ENCODE measurements around the gene SLX4IP.
"Not testable (repeated sequence)": the region's sequence is repeated elsewhere in the genome, so short reads cannot be mapped to it uniquely, and the experiment has no call there.

Gene SLX4IP

DNA sequence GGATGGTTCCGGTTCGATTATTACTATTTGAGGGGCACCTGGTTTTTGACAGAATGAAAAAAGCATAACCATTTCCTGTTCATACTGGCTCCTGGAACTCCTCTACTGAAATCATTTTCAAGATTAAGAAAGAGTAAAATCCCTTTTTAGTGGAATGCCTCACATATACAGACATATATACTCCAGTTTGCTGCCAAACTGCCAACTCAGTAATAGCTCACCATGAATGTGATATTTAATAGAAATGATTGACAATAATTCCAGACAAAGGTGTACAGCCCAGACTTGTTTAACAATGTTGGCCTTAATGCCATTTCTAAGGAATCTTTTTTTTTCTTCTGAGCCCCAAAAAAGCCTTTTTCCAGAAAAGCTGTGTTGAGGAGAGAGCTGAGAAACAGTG is 145.6 kb downstream of the SLX4IP start:
- no peak for DNase-seq

DNA sequence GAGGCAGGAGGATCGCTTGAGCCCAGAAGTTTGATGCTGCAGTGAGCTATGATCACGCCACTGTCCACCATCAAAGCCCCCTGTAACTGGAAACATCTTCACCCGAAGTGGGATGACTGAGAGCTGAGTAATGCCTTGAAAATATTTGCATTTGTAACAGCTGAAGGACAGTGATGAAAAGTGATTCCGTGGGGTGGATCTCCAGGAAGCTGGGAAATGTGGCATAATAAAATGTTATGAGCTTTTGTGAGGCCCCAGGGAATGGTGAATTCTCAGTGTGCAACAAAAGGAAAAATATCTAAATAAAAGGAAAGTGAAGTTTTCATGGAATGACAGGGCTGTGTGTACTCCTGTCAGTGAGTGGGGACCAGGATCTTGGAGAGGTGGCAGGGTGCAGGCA is 146.7 kb downstream of the SLX4IP start:
- DNase-seq: no peak

DNA sequence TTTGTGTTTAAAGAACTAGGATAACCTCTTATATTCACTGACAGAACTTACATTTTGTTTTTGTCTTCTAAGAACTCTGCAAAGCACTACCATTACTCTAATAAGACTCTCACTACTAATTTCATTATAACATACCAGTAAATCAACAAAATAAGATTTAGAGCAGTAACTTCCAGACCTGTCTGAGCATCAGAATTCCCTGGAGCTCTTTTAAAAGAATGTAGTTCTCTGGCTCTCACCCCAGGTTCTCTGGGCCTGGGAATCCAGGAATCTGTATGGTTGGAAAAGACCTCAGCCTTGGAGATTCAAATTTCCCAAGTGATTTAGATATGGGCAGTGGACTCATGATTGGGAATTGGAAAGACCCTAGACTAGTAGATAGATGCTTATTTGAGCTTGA is 149.3 kb downstream of the SLX4IP start:
- DNase-seq: no peak

DNA sequence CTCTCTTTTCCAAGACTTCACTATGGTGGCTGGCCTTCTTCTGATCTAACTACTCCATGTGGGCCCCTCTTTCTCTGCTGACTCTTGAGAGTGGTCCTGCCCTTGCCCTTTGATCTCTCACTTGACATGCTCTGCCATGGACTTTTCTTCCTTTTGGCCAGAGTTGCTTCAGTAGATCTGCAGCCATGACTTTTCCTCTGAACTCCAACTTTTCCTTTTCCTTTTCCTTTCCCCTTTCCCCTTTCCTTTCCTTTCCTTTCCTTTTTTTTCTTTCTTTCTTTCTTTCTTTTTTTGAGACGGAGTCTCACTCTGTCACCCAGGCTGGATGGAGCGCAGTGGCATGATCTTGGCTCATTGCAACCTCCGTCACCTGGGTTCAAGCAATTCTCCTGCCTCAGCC is 150.2 kb downstream of the SLX4IP start:
- DNase-seq: no peak

DNA sequence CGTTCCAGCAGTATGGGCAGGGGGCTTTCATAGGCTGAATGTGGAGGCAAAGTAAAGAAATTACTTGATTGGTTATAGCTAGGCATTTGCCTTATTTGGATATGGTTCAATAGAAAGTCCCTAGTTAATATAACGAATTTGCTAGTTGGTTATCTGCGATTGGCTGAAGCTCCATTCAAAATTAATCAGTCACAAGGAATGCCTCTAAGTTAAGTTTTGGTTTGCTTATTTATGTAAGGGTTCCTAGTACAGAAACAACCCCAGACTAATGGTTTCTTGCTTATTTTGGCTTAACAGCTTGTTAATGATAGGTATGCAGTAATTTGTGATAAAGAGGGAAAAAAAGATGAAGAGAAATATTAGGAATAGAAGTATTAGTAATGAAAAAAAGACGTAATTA is 151.2 kb downstream of the SLX4IP start:
- no peak for DNase-seq

DNA sequence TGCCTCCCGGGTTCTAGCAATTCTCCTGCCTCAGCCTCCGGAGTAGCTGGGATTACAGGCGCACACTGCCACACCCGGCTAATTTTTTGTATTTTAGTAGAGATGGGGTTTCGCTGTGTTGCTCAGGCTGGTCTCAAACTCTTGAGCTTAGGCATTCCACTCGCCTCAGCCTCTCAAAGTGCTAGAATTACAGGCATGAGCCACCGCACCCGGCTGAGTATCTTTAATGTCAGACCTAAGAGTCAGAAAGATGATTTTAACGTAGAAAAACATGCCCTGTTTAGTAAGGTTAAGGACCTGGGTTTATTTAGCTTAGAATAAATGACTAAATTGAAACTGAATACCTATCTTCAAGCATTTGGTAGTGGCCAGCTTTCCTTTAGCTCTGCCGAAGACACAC is 155.3 kb downstream of the SLX4IP start:
- not testable (repeated sequence) for DNase-seq

DNA sequence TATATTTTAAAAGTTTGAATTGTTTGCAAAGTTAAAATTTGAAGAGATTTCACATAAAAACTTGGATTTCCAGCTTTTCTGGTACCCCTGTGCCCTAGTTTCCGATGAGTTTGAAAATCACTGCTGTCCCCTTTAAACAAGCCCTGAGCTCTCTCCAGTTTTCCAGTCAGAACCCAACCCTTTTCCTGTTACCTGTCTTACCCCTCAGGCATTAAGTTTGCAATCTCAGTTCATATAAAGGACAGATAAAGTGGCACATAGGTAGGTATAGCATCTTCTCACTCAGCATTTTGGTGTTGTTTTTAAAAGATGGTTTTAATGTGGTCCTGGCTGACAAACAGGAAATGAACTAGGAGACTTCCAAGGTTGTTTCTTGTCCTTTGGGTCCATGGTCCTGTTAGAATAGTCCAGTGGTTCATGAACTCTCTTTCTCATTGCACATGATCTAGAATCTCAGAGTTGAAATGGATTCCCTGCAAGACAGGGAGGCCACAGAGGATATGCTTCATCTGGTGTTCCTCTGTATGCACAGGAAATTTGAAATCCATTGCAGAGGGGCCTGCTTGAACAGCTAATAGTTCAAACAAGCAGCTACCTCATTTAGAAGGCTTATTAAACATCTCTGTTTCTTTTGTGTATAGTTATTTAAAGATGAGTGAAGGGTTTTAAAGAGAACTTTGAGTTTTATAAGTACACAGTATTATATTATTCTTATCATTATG is 156.0 kb downstream of the SLX4IP start:
- no peak for DNase-seq

DNA sequence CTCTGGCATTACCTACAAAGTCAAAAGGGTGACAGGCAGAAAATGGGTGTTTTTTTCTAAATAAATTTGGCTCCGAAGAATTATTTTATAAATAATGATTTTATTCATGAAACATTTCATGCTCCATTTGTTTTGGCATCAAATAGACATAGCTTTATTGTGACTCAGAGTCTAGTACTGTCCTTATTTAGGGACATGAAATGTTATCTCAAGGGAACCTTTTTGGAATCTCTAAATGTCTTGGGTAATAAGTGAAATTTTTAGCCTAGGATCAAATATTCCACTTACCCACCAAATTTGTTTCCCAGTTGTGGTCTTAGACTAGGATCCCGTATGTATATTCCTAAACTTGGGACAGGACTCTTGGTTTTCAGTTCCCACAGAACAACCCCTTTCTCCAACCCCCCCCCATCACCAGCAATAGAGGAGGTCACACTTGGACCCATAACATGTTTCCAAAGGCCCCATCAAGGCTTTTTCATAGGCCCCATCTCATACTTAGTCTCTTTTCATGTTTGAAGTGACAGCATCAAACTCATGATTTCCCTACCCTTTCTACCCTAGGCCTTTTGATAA is 156.9 kb downstream of the SLX4IP start:
- no peak for DNase-seq

DNA sequence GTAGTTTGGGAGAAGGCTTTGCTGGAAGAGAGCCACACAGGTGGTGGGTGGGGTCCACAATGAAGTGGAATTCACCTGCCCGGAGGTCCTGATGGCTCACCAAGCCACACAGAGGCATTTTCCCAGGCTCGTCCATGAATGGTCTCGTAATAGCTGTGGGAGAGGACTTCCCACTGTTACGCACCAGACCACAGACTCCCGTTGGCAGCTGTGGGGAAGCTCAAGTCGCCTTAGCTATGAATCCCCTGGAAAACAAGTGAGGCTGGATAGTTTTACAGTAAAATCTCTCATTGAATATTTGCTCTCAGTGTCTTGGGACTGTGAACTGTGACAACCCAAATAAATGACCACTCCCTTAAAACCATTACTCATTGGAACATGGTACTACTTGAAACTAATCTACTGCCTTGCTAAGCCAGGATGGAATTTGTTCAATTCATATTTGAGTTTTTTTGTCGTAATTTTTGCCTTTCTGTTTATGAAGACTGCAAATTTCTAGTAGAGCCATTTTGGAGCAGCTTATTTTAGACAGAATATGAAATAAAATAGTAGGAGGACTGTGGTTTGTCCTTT is 159.3 kb downstream of the SLX4IP start:
- no peak for DNase-seq

DNA sequence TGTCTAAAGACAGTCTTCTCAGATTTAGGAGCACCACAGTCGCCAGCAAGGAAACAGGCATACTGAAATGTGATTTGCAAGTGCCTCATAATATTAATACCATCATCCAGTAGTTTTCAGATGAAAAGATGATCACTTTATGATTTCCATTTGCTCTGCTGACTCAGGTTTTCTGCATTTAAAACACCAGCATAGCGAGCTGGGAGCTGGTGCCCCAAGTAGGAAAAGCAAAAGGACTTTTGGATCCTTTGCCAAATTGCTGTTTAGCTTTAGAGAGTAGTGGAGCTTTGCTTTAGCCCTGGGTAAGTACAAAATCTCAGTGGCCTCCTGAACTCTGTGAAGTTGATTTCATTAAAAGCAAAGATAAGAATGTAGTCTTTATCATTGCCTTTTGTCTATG is 160.2 kb downstream of the SLX4IP start:
- no peak for DNase-seq

DNA sequence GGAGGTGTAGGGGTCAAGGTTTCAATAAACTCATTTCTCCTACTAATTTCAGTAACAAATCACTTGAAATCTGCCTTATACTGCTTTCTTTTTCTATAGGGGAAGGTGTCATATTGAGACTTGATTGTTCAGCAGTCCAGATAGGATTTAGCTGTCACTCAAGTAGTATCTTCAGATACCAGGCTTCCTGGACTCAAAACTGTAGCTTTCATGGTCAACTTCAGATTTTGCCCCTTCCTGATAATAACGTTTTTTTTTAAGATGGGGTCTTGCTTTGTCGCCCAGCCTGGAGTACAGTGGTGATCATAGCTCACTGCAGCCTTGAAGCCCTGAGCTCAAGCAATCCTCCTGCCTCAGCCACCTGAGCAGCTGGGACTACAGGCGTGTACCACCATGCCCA is 160.9 kb downstream of the SLX4IP start:
- no peak for DNase-seq

DNA sequence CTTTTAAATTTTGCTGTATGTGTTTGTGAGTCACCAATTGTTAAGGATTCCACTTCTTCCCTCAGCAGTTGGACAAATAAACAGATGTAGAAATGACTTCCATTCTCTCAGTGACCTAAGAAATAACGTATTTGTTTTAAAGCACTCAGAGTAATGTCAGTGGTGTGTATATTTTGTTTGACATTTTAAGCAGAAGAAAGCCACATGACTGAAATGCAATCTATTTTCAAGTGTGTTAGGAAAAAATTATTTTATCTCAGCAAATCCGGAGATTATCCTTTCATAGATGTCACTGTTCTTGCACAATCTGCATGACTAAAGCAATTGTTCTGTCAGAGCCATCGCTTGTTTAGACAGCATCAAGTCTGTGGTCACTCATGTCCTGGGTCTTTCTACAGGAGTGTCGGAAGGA is 161.6 kb downstream of the SLX4IP start:
- no peak for DNase-seq

DNA sequence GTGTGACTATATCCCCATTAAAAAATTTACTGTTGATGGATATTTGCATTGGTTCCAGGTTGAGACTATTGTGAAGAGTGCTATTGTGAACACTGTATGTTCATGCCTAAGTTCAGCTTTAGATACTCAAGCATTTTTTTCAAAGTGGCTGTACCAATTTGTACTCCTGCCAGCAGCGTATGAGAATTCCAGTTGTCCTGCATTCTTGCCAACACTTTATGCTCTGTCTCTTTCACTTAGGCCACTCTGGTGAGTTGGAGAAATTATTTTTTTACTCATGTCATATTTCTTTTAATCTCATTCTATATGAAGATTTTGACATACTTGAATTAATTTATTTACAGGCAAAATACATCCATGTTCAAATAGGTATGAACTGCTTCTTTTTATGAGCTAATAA is 162.5 kb downstream of the SLX4IP start:
- no peak for DNase-seq

DNA sequence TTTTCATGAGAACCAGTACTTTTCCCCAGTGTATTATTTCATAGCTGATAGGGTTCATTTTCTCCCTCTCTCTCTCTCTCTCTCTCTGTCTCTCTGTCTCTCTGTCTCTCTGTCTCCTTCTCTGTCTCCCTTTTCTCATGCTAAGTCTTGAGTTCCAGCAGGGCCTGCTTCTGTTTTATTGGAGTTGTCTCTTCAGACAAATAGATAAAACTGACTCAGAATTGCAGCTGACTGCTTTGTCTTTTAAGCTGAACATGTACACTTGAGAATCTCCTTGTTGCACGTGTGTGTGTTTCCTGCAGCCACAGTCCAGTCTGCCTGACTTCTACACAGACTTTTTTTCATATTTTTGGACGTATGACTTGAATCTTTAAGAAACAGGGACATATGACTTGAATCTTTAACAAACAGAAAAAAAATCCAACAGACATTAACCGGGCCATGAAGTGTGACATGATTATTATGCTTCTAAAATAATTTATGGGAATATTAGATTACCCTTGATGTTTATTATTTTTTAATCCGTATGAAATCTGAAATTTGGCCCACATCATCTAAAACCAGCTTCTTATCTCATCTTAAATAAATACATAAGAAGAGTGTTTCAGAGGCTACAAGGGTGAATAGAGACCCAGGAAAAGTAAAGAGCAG is 167.2 kb downstream of the SLX4IP start:
- DNase-seq: no peak

DNA sequence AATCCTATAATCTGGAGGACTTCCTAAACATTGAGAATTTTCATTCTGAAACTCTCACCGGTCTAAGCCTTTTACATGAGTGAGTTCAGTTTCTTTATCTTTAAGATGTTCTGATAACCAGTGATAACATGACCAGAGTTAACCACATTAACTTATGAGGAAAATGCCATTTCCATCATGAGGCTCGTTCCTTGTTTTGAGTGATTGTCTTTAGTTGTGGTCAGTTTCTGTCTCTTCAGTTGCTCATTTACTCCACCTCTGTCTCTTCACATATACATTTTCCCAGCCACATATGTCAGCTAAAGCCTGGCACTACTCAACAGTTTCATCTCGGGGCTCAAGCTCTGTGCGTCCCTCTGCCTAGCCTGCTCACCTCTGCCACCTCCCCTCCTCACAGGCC is 168.3 kb downstream of the SLX4IP start:
- DNase-seq: no peak

DNA sequence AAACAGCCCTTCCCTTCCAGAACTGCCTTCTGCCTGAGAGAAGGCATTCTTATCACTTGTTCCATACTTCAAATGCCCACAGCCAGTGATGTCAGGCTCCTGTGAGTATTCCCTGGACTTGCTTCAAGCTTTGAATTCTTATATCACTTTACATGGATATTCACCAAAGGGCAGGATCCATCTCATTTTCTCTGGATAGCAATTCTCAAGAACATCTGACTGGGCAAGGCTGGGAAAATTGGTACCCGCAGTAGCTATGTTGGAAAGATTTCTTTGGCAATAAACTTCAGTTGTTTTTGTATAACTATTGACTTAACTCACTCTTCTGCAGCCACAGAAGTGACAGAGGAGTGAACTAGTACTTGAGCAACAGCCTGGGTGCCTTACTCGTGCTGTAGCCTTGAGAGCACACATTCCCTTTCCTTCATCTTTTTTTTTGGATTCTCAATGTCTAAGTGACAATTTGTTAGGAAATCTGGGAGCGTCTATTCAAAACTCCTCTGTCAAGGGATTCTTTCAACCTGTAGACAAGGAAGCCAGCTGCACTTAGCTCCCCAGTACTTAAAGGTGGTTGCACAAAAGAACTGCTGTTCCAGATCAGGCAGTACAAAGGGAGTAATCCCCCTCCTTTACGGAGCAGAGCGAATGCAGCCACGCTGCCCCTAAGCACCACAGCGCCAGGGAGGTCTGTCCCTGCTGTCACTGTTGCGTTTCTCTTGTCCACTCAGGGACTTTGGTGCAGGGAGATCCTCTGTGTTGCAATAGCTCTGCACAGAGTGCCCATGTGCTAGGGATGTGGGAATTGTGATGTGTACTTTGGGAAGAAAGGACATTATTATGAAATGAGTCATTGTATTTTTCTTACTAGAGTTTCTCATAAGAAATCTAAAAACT is 169.1 kb downstream of the SLX4IP start:
- no peak for DNase-seq

DNA sequence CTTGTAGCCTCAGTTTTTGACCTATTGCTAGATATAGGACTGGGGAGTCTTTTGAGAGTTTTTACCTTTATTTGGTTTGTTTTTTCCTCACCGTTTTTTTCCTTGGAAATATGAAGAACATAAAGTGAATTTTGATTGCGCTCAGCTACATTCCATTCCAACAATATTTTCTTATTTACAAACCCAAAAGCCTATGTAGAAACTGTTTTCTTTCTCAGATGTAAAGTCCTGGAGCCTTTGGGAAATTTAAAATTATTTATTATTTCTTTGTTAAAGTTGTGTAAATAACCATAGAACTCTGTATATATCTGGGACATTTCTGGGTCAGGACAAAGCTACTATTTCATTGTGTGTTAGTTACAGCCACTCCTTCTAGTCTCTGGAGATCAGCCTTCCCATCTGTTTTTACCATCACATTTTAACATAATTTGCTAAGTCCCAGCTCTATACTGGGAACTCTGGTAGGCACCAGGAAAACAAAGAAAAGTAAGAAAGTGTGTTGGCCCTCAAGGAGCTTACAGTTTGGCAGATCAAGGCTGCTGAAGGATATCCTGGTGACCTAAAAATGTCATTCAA is 169.8 kb downstream of the SLX4IP start:
- DNase-seq: no peak

DNA sequence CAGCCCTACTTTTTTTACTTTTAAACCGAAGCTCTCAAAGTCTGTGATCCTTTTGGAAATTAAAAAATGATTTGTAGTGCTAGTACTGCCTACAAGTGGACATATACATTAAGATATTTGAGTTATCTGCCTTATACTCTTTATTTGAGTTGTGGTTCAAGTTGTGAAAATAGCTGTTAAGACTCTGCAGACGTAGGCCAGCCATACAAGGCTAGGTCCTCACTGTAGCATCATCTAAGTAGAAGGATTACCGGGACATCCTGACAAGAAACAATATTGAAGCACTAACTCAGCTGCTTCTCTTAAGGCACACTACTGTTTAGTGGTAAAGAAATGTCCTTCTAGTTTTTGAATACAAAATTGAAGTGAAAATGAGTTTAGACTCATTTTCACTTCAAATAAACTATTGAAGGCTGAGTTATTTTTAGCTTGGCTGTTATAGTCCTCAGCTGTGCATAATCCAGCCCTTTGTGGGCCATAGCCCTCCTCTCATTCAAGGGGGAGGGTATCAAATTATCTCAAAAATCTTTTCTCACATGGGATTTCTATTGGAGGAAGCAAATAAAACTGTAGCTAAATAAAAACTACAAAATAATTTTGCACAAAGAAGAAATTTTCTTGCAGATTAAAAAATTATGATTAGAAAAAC is 170.6 kb downstream of the SLX4IP start:
- DNase-seq: no peak

DNA sequence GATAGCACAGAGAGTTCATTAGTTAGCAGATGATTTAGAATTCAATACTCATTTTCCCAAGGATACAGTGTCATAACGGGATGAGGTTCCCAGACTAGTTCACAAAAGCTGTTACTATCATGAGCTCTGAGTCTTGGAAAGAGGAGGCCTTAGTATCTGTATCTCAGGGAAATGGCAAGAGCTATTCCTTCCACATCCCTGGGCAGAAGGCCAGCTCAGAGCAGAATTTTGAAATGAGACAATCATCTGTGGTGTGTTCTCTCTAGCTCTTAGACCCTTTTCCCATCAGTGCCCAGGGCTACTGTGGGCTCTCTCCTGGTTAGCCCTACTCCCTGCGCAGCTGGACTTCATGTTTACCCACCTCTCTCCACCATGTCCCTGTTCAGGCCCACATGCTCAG is 174.2 kb downstream of the SLX4IP start:
- no peak for DNase-seq

DNA sequence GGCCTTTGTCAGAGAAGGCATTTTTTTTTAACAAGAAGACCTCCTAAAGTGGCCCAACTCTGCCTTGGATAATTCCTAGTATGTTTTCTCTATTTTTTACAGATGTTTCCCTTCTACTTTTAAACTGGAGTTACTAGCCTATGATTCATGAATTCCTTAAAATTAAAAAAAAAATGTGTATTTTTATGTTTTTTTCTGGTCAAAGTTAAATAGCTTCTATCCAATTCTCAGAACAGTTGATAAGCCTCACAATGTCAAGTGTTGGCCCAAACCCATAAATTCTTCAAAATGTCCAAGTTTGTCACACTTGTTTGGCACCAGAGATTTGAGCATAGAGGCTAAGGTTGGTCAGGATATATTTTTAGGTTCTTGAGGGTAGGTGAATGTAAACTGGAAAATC is 174.7 kb downstream of the SLX4IP start:
- no peak for DNase-seq

DNA sequence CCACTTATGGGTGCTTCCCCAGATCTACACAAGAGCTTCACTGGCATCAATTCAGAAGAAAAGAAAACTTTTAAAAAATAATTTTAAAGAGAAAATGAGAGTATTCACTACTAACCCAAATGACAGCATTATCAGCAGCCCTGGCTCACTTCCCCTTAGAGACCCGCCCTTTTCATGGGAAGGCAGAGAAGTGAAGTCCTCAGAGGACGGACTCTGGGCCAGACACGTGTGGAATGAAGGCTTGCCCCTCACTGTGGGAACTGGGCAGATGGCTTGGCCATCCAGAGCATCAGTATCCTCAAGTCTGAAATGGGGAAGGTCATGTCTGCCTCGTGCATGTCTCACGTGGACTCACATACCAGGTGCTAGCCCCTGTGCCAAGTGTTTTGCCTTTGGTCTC is 175.1 kb downstream of the SLX4IP start:
- no peak for DNase-seq

DNA sequence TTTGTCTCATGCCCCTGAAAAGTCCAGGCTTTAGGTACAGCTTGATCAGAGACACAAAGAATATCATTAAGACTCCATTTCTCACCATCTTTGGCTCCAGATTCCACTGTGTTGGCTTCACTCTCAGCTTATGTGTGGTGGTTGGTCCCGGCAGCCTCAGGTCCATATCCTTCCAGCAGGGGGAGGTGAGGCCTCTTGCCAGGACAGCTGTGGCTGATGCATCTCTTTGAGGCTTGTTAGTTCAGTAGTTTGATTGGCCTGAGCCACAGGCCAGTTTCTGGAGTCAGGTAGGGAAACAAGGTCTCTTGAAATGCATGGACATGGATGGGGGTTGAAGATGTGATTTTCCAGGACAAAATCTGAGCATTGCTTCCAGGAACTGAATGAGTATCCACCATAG is 176.3 kb downstream of the SLX4IP start:
- DNase-seq: no peak
